Activated CD4-positive, alpha-beta memory T cell treated with anti-CD3 and anti-CD28 coated beads, Interleukin-2, amount 10 ng/mL, durations not matched to agents 7 days and 5 days (primary cell): ENCODE measurements around the gene ERBB4. TPM values are rescaled to one million over a fixed set of nuclear protein-coding genes. Genes with fewer than 3 reads are reported as not detected.

Source experiments
- CTCF ChIA-PET: fragments of 350-600 bp; sonication (Branson Sonifier 250); formaldehyde crosslinking; loops from one replicate; lab custom pipeline; 2021; ENCODE audit warnings: antibody characterized with exemption, inconsistent platforms; lab: Charles Lee
- POLR2A ChIA-PET: fragments of 350-600 bp; sonication (Branson Sonifier 250); formaldehyde crosslinking; loops from one replicate; lab custom pipeline; 2021; ENCODE audit warnings: antibody characterized with exemption; lab: Charles Lee
- DNase-seq: peaks from one replicate; pipeline ENCODE4 v3.0.0-alpha.2; 2020
- H3K27ac Mint-ChIP-seq: one replicate; pipeline ENCODE4 v1.8.0; 2021; ENCODE audit warnings: mild to moderate bottlenecking, mixed read lengths
- H3K27me3 Mint-ChIP-seq: one replicate; pipeline ENCODE4 v1.8.0; 2021; ENCODE audit warnings: mixed read lengths
- H3K36me3 Mint-ChIP-seq: one replicate; pipeline ENCODE4 v1.8.0; 2021; ENCODE audit warnings: low read depth, mixed read lengths
- H3K4me1 Mint-ChIP-seq: one replicate; pipeline ENCODE4 v1.8.0; 2021; ENCODE audit warnings: mixed read lengths
- H3K4me3 Mint-ChIP-seq: one replicate; pipeline ENCODE4 v1.8.0; 2021; ENCODE audit warnings: mild to moderate bottlenecking, mixed read lengths
- H3K9me3 Mint-ChIP-seq: one replicate; pipeline ENCODE4 v1.8.0; 2021; ENCODE audit warnings: mixed read lengths
- total RNA-seq, 2 experiments: library from RNA; stranded (reverse); gene quantifications; one replicate each; pipeline ENCODE4 v1.2.3, GENCODE V29; 2021

The ERBB4 gene
- total RNA-seq, 2 experiments from 2014 or later = not detected

GRCh38 chr2:211387734-211388133 is 1150.9 kb downstream of the ERBB4 start:
- CTCF ChIA-PET = no interaction called here
- no peaks in the 10 kb centered on the region for H3K27me3 Mint-ChIP-seq
- no peaks in the 10 kb centered on the region for H3K36me3 Mint-ChIP-seq
- no peak overlapping the region for H3K4me3 Mint-ChIP-seq
- DNase-seq = no peak
- no peaks in the 10 kb centered on the region for H3K9me3 Mint-ChIP-seq
- H3K27ac Mint-ChIP-seq = no peak overlapping the region
- no peaks in the 10 kb centered on the region for H3K4me1 Mint-ChIP-seq
- POLR2A ChIA-PET = no interaction called here

- ChIA-PET CTCF (no interaction called here), POLR2A (no interaction called here)
- Mint-ChIP-seq H3K9me3 (peaks cover 2% of the 10 kb centered on the region), H3K4me1 (no peaks in the 10 kb centered on the region), H3K27me3 (no peaks in the 10 kb centered on the region), H3K4me3 (no peak overlapping the region), H3K36me3 (no peaks in the 10 kb centered on the region), H3K27ac (no peak overlapping the region)
- DNase-seq = no peak
These were observed 1158.6 kb downstream of the ERBB4 start for GRCh38 chr2:211380041-211380440.

DNA sequence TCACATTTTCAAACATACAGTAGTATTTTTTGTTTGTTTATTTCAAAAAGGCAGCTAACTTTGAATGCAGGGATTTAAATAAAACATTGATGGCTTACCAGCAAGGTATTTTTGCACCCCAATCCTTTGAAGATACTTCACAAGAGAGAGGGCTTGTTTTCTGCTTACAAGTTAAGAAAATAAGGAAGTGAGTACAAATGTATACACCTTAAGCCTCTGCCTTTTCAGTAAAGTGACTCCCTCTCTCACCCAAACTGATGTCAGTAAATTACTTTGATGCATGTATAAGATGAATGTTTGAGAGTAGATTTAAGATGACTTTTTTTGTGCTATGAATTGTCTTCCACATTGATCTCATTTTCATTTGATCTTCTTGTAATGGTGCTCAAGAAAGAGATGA is 1162.2 kb downstream of the ERBB4 start:
- H3K9me3 Mint-ChIP-seq = peaks cover 2% of the 10 kb centered on the region
- H3K27me3 Mint-ChIP-seq = no peaks in the 10 kb centered on the region
- ChIA-PET CTCF (no interaction called here), POLR2A (no interaction called here)
- no peak overlapping the region for H3K4me3 Mint-ChIP-seq
- DNase-seq = no peak
- no peaks in the 10 kb centered on the region for H3K36me3 Mint-ChIP-seq
- H3K27ac Mint-ChIP-seq = no peak overlapping the region
- H3K4me1 Mint-ChIP-seq = no peaks in the 10 kb centered on the region

DNA sequence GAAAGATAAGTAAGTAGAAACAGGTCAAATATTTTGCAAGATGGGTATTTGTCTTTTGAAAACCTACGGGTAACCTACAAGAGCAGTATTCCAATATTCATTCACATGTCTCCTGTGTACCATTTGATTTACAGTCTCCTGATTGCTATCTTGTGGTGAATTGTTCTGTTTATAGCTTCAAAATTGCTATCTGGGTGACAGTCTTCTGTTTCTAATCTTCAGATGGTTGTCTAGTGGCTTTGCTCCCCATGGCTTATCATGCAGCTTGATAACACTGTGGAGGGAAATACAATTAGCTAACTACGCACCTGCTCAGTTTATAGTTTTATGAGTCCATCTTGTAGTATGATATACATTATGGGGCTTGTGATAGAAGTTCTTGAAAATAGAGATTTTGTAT is 1165.4 kb downstream of the ERBB4 start:
- H3K27me3 Mint-ChIP-seq = no peaks in the 10 kb centered on the region
- CTCF ChIA-PET = no interaction called here
- POLR2A ChIA-PET = no interaction called here

GRCh38 chr2:211371465-211371864 is 1167.1 kb downstream of the ERBB4 start:
- H3K4me3 Mint-ChIP-seq = no peak overlapping the region
- DNase-seq = no peak
- CTCF ChIA-PET = no interaction called here
- no peak overlapping the region for H3K27ac Mint-ChIP-seq
- POLR2A ChIA-PET = no interaction called here
- H3K9me3 Mint-ChIP-seq = no peaks in the 10 kb centered on the region
- no peaks in the 10 kb centered on the region for H3K36me3 Mint-ChIP-seq
- H3K27me3 Mint-ChIP-seq = no peaks in the 10 kb centered on the region
- H3K4me1 Mint-ChIP-seq = no peaks in the 10 kb centered on the region

More for the DNA sequence above, 1165.4 kb downstream of the ERBB4 start:
- Mint-ChIP-seq H3K36me3 (no peaks in the 10 kb centered on the region), H3K4me3 (no peak overlapping the region), H3K4me1 (no peaks in the 10 kb centered on the region), H3K9me3 (peaks cover 2% of the 10 kb centered on the region), H3K27ac (no peak overlapping the region)
- no peak for DNase-seq

- Mint-ChIP-seq H3K4me3 (no peak overlapping the region), H3K27me3 (no peaks in the 10 kb centered on the region), H3K4me1 (no peaks in the 10 kb centered on the region), H3K27ac (no peak overlapping the region), H3K36me3 (no peaks in the 10 kb centered on the region), H3K9me3 (peaks cover 2% of the 10 kb centered on the region)
- no peak for DNase-seq
- POLR2A ChIA-PET = no interaction called here
- CTCF ChIA-PET = no interaction called here
These were observed 1170.1 kb downstream of the ERBB4 start for GRCh38 chr2:211368467-211368866.

GRCh38 chr2:211367711-211368110 is 1170.9 kb downstream of the ERBB4 start:
- no peaks in the 10 kb centered on the region for H3K27me3 Mint-ChIP-seq
- no peak for DNase-seq
- no peak overlapping the region for H3K4me3 Mint-ChIP-seq
- H3K36me3 Mint-ChIP-seq = no peaks in the 10 kb centered on the region
- H3K27ac Mint-ChIP-seq = no peak overlapping the region
- H3K9me3 Mint-ChIP-seq = peaks cover 2% of the 10 kb centered on the region
- ChIA-PET POLR2A (no interaction called here), CTCF (no interaction called here)
- H3K4me1 Mint-ChIP-seq = no peaks in the 10 kb centered on the region

- Mint-ChIP-seq H3K9me3 (peaks cover 2% of the 10 kb centered on the region), H3K4me3 (no peak overlapping the region), H3K27ac (no peak overlapping the region), H3K4me1 (no peaks in the 10 kb centered on the region), H3K27me3 (no peaks in the 10 kb centered on the region), H3K36me3 (no peaks in the 10 kb centered on the region)
- DNase-seq = no peak
- ChIA-PET POLR2A (no interaction called here), CTCF (no interaction called here)
These were observed 1171.3 kb downstream of the ERBB4 start for GRCh38 chr2:211367293-211367692.

DNA sequence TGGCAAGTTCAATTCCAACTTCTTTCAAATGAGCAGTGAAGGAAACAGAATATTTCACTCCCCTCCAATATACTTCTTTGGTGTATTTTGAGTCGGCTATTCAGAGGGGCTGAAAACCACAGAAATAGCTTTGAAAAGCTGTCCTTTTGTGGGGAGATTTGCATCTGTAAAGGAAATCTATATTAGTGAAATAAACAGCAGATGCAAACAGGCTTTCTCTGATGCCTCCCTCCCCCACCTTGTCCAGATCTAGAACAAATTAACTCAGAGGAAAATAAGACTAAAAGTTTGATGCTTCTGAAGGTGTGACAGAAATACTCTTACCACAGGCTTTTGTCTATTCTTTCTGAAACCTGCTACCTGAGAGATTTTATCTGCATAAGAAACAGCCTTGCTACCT is 1173.7 kb downstream of the ERBB4 start:
- no peaks in the 10 kb centered on the region for H3K36me3 Mint-ChIP-seq
- CTCF ChIA-PET = no interaction called here

GRCh38 chr2:211361383-211361782 is 1177.2 kb downstream of the ERBB4 start:
- no peak for DNase-seq
- H3K36me3 Mint-ChIP-seq = no peaks in the 10 kb centered on the region
- H3K27ac Mint-ChIP-seq = no peak overlapping the region
- H3K4me1 Mint-ChIP-seq = no peaks in the 10 kb centered on the region
- H3K27me3 Mint-ChIP-seq = no peaks in the 10 kb centered on the region
- H3K4me3 Mint-ChIP-seq = no peak overlapping the region
- ChIA-PET POLR2A (no interaction called here), CTCF (no interaction called here)
- peaks cover 2% of the 10 kb centered on the region for H3K9me3 Mint-ChIP-seq

More for the DNA sequence above, 1173.7 kb downstream of the ERBB4 start:
- no peaks in the 10 kb centered on the region for H3K27me3 Mint-ChIP-seq
- no peaks in the 10 kb centered on the region for H3K4me1 Mint-ChIP-seq
- no peak for DNase-seq
- H3K9me3 Mint-ChIP-seq = peaks cover 2% of the 10 kb centered on the region
- no peak overlapping the region for H3K27ac Mint-ChIP-seq
- no peak overlapping the region for H3K4me3 Mint-ChIP-seq
- POLR2A ChIA-PET = no interaction called here

DNA sequence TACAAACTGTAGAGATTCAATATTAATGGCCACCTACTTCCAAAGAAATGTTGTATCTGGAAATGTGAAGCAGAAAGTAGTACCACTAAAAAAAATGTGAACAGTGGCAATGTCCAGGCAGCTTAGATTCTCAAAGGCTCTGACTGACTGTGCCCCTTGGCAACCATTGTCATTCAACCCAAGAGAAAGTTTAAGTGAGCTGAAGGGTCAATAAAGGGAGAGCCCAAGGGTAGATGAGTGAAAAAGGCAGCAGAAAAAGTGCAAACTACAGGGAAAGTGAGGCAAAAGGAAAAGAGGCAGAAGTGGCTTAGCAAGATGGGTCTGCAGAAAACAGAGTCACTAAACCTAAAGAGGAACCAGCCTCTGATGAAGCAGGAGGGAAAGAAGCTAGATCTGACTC is 1179.3 kb downstream of the ERBB4 start:
- Mint-ChIP-seq H3K4me3 (no peak overlapping the region), H3K36me3 (no peaks in the 10 kb centered on the region), H3K4me1 (no peaks in the 10 kb centered on the region), H3K27ac (no peak overlapping the region), H3K9me3 (peaks cover 2% of the 10 kb centered on the region), H3K27me3 (no peaks in the 10 kb centered on the region)
- CTCF ChIA-PET = no interaction called here
- no peak for DNase-seq
- POLR2A ChIA-PET = no interaction called here

DNA sequence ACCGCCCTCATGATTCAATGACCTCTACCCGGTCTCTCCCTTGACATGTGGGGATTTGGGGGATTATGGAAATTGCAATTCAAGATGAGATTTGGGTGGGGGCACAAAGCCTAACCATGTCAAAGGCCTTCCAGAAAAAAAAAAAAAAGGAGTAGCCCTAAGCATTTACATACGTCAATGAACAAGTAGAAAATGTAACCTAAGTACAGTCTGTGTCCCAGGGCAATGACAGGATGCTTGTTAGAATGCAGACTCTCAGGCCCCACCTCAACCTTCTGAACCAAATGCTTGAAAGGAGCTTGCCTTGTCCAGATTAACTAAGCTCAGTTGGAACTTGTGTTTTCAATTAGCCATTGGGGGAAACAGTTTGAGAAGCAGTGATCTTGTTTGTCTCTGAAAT is 1180.1 kb downstream of the ERBB4 start:
- H3K4me3 Mint-ChIP-seq = no peak overlapping the region
- H3K4me1 Mint-ChIP-seq = no peaks in the 10 kb centered on the region
- POLR2A ChIA-PET = no interaction called here
- CTCF ChIA-PET = no interaction called here
- H3K27me3 Mint-ChIP-seq = no peaks in the 10 kb centered on the region
- H3K9me3 Mint-ChIP-seq = no peaks in the 10 kb centered on the region
- H3K36me3 Mint-ChIP-seq = no peaks in the 10 kb centered on the region
- no peak overlapping the region for H3K27ac Mint-ChIP-seq
- DNase-seq = no peak

GRCh38 chr2:211354481-211354880 is 1184.1 kb downstream of the ERBB4 start:
- CTCF ChIA-PET = no interaction called here
- no peaks in the 10 kb centered on the region for H3K9me3 Mint-ChIP-seq
- POLR2A ChIA-PET = no interaction called here
- H3K27ac Mint-ChIP-seq = no peak overlapping the region
- no peak for DNase-seq
- H3K27me3 Mint-ChIP-seq = no peaks in the 10 kb centered on the region
- H3K4me3 Mint-ChIP-seq = no peak overlapping the region
- no peaks in the 10 kb centered on the region for H3K36me3 Mint-ChIP-seq
- no peaks in the 10 kb centered on the region for H3K4me1 Mint-ChIP-seq

DNA sequence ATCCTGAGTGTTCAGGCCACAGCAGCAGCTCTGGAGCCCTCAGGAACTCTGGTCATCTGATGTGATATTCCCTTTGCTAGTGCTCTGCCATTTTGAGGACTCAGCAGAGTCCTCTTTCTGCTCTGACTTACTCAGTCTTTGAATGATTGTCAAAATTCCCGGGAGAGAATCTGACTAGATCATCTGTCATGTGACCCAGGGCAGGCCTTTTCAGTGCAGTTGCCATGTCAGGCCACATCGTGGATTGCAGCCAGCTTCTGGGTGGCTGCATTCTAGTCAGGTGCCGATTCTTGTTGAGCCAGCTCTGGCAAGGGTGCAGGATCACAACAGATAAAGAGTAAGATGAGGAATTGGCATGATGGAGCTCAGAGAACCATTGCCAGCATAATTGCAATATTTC is 1186.6 kb downstream of the ERBB4 start:
- no peaks in the 10 kb centered on the region for H3K27me3 Mint-ChIP-seq
- H3K27ac Mint-ChIP-seq = no peak overlapping the region
- no peak overlapping the region for H3K4me3 Mint-ChIP-seq
- H3K9me3 Mint-ChIP-seq = no peaks in the 10 kb centered on the region
- ChIA-PET POLR2A (no interaction called here), CTCF (no interaction called here)
- no peaks in the 10 kb centered on the region for H3K4me1 Mint-ChIP-seq
- H3K36me3 Mint-ChIP-seq = no peaks in the 10 kb centered on the region
- no peak for DNase-seq

DNA sequence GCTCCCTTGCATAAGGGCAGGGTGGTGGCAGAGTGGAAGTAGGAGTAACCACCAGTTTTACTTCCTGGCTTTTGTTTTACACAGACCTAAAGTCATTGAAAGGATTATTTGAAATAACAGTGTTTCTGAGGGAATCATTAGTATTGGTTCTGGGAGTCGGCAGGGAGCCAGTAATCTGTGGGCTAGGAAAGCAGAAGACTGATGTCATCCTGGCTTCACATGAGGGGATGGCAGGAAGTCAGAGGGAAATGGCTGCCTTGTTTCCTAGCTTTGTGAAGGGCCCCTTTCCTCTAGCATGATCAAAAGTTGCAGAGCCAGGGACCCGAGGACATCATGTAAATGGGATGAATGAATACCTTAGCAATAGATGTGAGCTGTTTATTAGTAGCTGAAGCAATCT is 1189.6 kb downstream of the ERBB4 start:
- H3K36me3 Mint-ChIP-seq = no peaks in the 10 kb centered on the region
- ChIA-PET POLR2A (no interaction called here), CTCF (no interaction called here)
- H3K27me3 Mint-ChIP-seq = no peaks in the 10 kb centered on the region
- DNase-seq = no peak
- no peak overlapping the region for H3K4me3 Mint-ChIP-seq
- H3K4me1 Mint-ChIP-seq = no peaks in the 10 kb centered on the region
- no peaks in the 10 kb centered on the region for H3K9me3 Mint-ChIP-seq
- no peak overlapping the region for H3K27ac Mint-ChIP-seq
